Measurements from ENCODE around the gene ZBTB4. TPM values are rescaled to one million over a fixed set of nuclear protein-coding genes. Genes with fewer than 3 reads are reported as not detected.

ZBTB4 gene
- total RNA-seq (28.5 and 40.4 TPM in 2 replicates), polyA plus RNA-seq (17.9 and 26.6 TPM in 2 replicates)

GRCh38 chr17:7479213-7480088 lies at the start of gene ZBTB4:
TSS of gene ZBTB4 (minus strand) at chr17:7479631. CDS start at chr17:7466801, 12,830 bp downstream.
- Histone ChIP-seq H3K27me3 (no peaks in the 10 kb centered on the region), H3K9me3 (ENCODE audit: low read depth) (no peaks in the 10 kb centered on the region), H3K4me3 (peak within 1 kb of the TSS; percentile 69), H3K4me1 (ENCODE audit: low read depth) (peaks cover 37% of the 10 kb centered on the region), H3K36me3 (no peaks in the 10 kb centered on the region), H3K27ac (peak within 1 kb of the TSS; percentile 95)
- peak; percentile 49 to 66 for DNase-seq (ENCODE audit: low read depth in 1 of 2, low spot score in 1 of 2)
- no peak for TF ChIP-seq CTCF (IDR thresholded peaks at IDR 0.05; ENCODE audit: low read depth, low read length)

DNA sequence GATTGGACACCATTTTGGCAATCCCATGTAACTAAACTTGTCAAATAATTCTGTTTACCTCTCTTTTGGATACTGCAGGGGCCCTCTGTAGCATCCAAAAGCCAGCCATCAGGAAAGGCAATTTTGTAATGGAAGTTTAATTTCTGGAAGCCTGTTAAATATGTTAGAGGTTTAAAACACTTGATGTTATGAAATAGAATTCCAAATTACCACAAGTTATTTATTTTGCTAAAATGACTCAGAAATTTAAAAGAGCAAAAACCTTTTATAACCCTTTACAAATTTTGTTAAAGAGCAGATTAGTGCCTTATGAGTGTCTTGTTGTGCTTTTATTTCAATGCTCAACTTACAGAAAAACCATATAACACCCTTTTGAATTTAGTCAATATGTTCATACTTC lies 49.4 kb upstream of the ZBTB4 start:
- Histone ChIP-seq H3K4me1 (ENCODE audit: low read depth) (no peaks in the 10 kb centered on the region), H3K4me3 (no peak overlapping the region), H3K27me3 (no peaks in the 10 kb centered on the region), H3K9me3 (ENCODE audit: low read depth) (no peaks in the 10 kb centered on the region), H3K27ac (no peak overlapping the region), H3K36me3 (no peaks in the 10 kb centered on the region)
- TF ChIP-seq CTCF (IDR thresholded peaks at IDR 0.05; ENCODE audit: low read depth, low read length), result no peak
- no peak for DNase-seq (ENCODE audit: low read depth in 1 of 2, low spot score in 1 of 2)

DNA sequence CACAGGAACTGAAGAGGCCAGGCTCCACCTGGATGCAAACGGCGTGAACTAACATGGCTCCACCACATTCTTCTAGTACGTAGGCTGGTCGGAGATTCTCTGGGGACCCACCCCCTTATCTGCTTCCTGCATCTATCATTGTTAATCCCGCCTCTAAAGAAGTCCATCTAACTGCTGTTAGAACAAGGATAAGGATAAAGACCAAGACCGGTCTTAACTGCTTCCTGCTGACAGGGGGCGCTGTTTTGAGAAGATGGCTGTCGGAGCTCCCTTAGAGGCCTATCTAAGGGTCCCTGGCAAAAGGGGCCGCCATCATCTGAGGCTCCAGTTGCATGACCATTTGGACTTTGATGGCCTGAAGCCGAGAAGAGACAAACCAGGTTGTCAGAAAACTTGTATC lies 43.6 kb upstream of the ZBTB4 start:
- Histone ChIP-seq H3K27me3 (no peaks in the 10 kb centered on the region), H3K4me3 (no peak overlapping the region), H3K9me3 (ENCODE audit: low read depth) (no peaks in the 10 kb centered on the region), H3K27ac (no peak overlapping the region), H3K4me1 (ENCODE audit: low read depth) (no peaks in the 10 kb centered on the region), H3K36me3 (no peaks in the 10 kb centered on the region)
- peak in 1 of 2 donors; percentile 22 for DNase-seq (ENCODE audit: low read depth in 1 of 2, low spot score in 1 of 2)
- TF ChIP-seq CTCF (IDR thresholded peaks at IDR 0.05; ENCODE audit: low read depth, low read length), result peak; percentile 43

DNA sequence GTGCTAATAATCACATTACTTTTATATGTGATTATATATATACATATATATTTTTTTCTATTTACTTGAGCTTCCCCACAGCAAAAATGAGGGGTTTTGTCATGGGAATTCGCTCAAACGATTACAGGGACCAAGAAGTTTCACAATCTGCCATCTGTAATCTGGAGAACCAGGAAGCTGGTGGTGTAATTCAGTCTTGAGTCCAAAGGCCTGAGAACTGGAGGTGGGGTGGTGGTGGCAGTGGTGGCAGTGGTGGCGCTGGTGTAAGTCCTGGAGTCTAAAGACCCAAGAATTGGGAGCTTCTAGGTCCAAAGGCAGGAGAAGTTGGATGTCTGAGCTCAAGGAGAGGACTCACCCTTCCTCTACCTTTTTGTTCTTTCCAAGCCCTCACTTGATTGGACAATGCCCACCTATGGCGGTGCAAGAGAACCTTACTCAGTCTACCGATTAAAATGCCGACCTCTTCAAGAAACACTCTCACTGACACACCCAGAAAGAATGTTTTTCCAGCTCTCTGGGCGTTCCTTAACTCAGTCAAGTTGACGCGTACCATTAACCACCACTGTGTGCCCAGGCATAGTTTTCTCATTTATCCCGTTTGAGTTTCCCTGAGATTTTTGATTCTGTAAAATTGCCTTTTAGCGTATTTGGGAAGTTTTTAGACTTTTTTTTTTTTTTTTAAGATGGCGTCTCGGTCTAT lies 36.6 kb upstream of the ZBTB4 start:
- H3K27ac ChIP-seq, result no peak overlapping the region

More for the DNA sequence above, 36.6 kb upstream of the ZBTB4 start:
- H3K4me1 ChIP-seq (ENCODE audit: low read depth), result no peaks in the 10 kb centered on the region
- no peaks in the 10 kb centered on the region for H3K9me3 ChIP-seq (ENCODE audit: low read depth)
- H3K4me3 ChIP-seq, result no peak overlapping the region
- H3K36me3 ChIP-seq, result peaks cover 30% of the 10 kb centered on the region
- no peaks in the 10 kb centered on the region for H3K27me3 ChIP-seq
- DNase-seq (ENCODE audit: low read depth in 1 of 2, low spot score in 1 of 2), result peak in 1 of 2 donors; percentile 38
- TF ChIP-seq CTCF (IDR thresholded peaks at IDR 0.05; ENCODE audit: low read depth, low read length), result no peak

All from cardiac muscle cell (in vitro differentiated cells and primary cell).